ENCODE results near the gene NSUN7.

GRCh38 chr4:40857956-40858355, 108.2 kb downstream of the NSUN7 start:
- TF ChIP-seq CTCF (conservative IDR thresholded peaks at IDR 0.05): no peak
- no peak for TF ChIP-seq ZFX (IDR thresholded peaks at IDR 0.05)
